Bronchial epithelial cell (primary cell): ENCODE results near the gene LIG3. TPM values are rescaled to one million over a fixed set of nuclear protein-coding genes. Genes with fewer than 3 reads are reported as not detected.

Source experiments
- DNase-seq: peaks from one replicate; pipeline ENCODE4 v3.0.0-alpha.2; 2010; ENCODE audit warnings: low read depth
- FAIRE-seq: peaks from 2 replicates; lab custom pipeline; 2011; peaks lifted over from hg19 to GRCh38; lab: Jason Lieb, UNC
- H3K27me3 ChIP-seq: 2 replicates; pipeline ENCODE4 v1.5.1; 2011; ENCODE audit warnings: low read length; ENCODE audit not compliant: control insufficient read depth, insufficient read depth
- H3K36me3 ChIP-seq: 2 replicates; pipeline ENCODE4 v1.5.1; 2011; ENCODE audit warnings: low read length; ENCODE audit not compliant: control insufficient read depth, insufficient read depth
- H3K4me3 ChIP-seq: 2 replicates; pipeline ENCODE4 v1.5.1; 2011; ENCODE audit warnings: mild to moderate bottlenecking, low read depth, low read length, control low read depth
- CTCF ChIP-seq: IDR thresholded peaks from 2 replicates; pipeline ENCODE4 v1.5.1; 2011; ENCODE audit warnings: mild to moderate bottlenecking, moderate library complexity, low read length, control low read depth, inconsistent platforms; ENCODE audit not compliant: insufficient read depth, severe bottlenecking
- total RNA-seq: library from RNA; depleted of rRNA; stranded (reverse); fragments of >200 nt; gene quantifications from 2 replicates; pipeline ENCODE4 v1.2.1, GENCODE V29; 2014

LIG3 gene
- total RNA-seq, 1 donor from 2014 or later: 39.5 TPM

- no peaks in the 10 kb centered on the region for H3K27me3 ChIP-seq
- no peak overlapping the region for H3K4me3 ChIP-seq
- TF ChIP-seq CTCF: no peak
- no peaks in the 10 kb centered on the region for H3K36me3 ChIP-seq
- FAIRE-seq (no peak), DNase-seq (no peak)
Observed at GRCh38 chr17:35052780-35053179, 72.5 kb downstream of the LIG3 start.

DNA sequence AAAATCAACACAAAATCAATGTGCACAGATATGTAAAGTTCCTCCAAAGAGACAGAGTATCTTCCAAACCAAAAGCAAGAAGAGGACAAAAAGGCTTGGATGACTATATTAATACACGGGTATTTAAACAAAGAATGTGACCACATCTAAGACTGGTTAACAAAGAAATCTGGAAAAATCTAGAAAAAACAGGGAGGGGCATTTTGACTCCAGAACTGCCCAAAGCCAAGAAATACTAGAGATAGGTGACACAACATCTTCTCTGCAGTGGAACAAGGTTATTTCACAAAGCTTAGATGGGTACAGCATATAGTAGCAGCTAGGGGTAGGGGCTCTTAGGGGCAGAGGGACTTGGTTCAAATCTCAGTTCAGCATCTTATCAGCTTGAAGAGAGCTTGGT, 72.9 kb downstream of the LIG3 start:
- Histone ChIP-seq H3K4me3 (no peak overlapping the region), H3K36me3 (no peaks in the 10 kb centered on the region), H3K27me3 (no peaks in the 10 kb centered on the region)
- DNase-seq (no peak), FAIRE-seq (no peak)
- no peak for TF ChIP-seq CTCF

GRCh38 chr17:35056013-35056412, 75.7 kb downstream of the LIG3 start:
- no peaks in the 10 kb centered on the region for H3K27me3 ChIP-seq
- no peak for DNase-seq
- H3K36me3 ChIP-seq: peaks cover 1% of the 10 kb centered on the region
- TF ChIP-seq CTCF: no peak
- no peak for FAIRE-seq
- H3K4me3 ChIP-seq: no peak overlapping the region

DNA sequence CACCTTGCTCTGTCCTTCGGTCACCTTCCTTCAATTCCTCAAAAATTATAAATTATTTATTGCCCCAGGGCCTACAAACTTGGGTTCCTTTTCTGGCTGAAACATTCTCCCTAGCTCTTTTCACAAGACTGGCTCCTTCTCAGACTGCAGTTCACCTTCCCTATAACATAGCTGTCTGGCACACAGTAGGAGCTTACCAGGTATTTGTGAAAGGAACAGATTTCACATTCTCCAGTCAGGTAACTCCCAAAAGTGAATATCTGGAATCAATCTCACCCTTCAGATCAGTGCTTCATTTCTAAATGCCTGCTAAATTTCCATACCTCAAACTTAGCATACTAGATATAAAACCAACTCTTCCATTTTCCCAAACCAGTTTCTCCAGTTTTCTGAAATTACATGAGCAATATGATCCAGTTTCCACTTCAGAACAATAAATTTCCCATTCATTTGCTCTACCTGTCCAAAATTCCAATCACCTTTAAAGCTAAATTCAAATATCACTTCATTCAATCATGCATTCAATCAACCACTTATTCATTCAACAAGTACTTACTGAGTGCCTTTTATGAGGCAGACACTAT, 77.1 kb downstream of the LIG3 start:
- peak; percentile 35 for DNase-seq
- H3K27me3 ChIP-seq: no peaks in the 10 kb centered on the region
- no peak for TF ChIP-seq CTCF
- peaks cover 2% of the 10 kb centered on the region for H3K36me3 ChIP-seq
- FAIRE-seq: no peak
- no peak overlapping the region for H3K4me3 ChIP-seq

Other genes with a start within 250 kb of the LIG3 start
- gene CCT6B, start 19.1 kb upstream of the LIG3 start, total RNA-seq: 0.51 and 0.79 TPM in 2 replicates
- gene ZNF830, start 19.0 kb upstream of the LIG3 start, total RNA-seq: 15.3 and 16.9 TPM in 2 replicates
- 8.4 and 20.1 TPM in 2 replicates for gene RFFL, start 83.2 kb downstream of the LIG3 start, total RNA-seq
- 1.4 and 2.4 TPM in 2 replicates for gene RAD51D, start 139.3 kb downstream of the LIG3 start, total RNA-seq
- gene FNDC8, start 141.1 kb downstream of the LIG3 start, total RNA-seq: not detected in 2 replicates
- gene NLE1, start 161.8 kb downstream of the LIG3 start, total RNA-seq: 10.2 and 32.4 TPM in 2 replicates
- not detected in 2 replicates for gene UNC45B, start 167.3 kb downstream of the LIG3 start, total RNA-seq
- not detected in 2 replicates for gene SLC35G3, start 213.9 kb downstream of the LIG3 start, total RNA-seq